SK-N-MC (cell line): Measurements from ENCODE around the gene CYP3A4.

ENCODE experiments used
- EZH2 ChIP-seq: fragments of 200-600 bp; sonication (generic); IDR thresholded peaks from one replicate; pipeline ENCODE4 v1.6.1; 2017; ENCODE audit warnings: antibody characterized with exemption
- FOXP2 ChIP-seq: optimal IDR thresholded peaks from 2 replicates; pipeline ENCODE3; 2011; ENCODE audit warnings: mild to moderate bottlenecking, moderate library complexity; ENCODE audit not compliant: insufficient read depth; ENCODE audit errors: extremely low read length, control extremely low read depth
- POLR2AphosphoS5 ChIP-seq: IDR thresholded peaks from 2 replicates; pipeline ENCODE4 v1.6.1; 2012; ENCODE audit warnings: mild to moderate bottlenecking, low read depth, low read length, borderline replicate concordance

DNA sequence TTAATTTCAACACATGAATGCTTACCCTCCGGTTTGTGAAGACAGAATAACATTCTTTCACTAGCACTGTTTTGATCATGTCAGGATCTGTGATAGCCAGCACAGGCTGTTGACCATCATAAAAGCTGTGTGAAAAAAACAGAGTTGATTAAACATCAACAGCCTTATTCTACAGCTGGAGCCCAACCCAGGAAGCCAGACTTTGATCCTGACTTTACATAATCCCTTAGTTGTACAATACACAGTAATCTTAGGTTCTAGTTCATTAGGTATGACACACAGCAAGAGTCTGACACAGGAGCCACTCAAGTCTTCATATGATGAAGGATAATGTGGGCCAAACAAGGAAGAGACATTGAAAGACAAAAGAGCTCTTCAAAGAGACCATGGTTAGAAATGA lies 11.4 kb downstream of the CYP3A4 start:
- TF ChIP-seq POLR2AphosphoS5, result no peak
- TF ChIP-seq EZH2, result no peak
- TF ChIP-seq FOXP2, result no peak
